Measurements from ENCODE around the gene TSACC. TPM values are rescaled to one million over a fixed set of nuclear protein-coding genes. Genes with fewer than 3 reads are reported as not detected.

TSACC gene
- total RNA-seq, 2 donors from 2014 or later = not detected

GRCh38 chr1:156372876-156373275 is 34.5 kb downstream of the TSACC start:
- peaks cover 19 to 21% of the 10 kb centered on the region in 2 donors for H3K27me3 Mint-ChIP-seq
- no peaks in the 10 kb centered on the region for H3K9me3 Mint-ChIP-seq
- no peak for ATAC-seq

DNA sequence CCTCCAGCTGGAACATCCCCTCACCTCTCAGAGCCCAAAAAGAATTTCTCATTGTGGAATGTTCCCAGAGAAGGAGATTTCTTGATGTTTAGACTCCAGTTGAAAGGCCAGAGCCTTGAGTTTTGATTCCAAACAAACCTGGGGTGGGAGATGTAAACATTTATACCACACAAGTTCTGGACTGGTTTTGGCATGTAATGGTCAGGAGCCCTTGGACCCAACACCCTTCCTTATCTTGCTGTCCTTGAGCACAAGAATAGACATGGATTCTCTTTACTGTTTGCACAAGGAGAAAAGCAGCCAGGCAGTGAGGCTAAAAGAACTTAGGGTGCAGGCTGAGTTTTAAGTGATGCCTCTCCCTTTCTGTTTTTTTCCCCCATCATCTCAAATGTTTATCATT is 35.2 kb downstream of the TSACC start:
- Mint-ChIP-seq H3K27ac (no peak overlapping the region), H3K27me3 (peaks cover 17 to 18% of the 10 kb centered on the region in 2 donors), H3K36me3 (no peaks in the 10 kb centered on the region), H3K4me3 (no peak overlapping the region), H3K9me3 (no peaks in the 10 kb centered on the region), H3K4me1 (ENCODE audit: low read depth in 2 of 2) (peaks cover 0 to 3% of the 10 kb centered on the region in 2 donors)
- DNase-seq (ENCODE audit: low spot score) (no peak), ATAC-seq (no peak)

More at GRCh38 chr1:156372876-156373275, 34.5 kb downstream of the TSACC start:
- no peak overlapping the region for H3K4me3 Mint-ChIP-seq
- H3K36me3 Mint-ChIP-seq = no peaks in the 10 kb centered on the region
- peaks cover 0 to 3% of the 10 kb centered on the region in 2 donors for H3K4me1 Mint-ChIP-seq (ENCODE audit: low read depth in 2 of 2)
- no peak overlapping the region for H3K27ac Mint-ChIP-seq
- no peak for DNase-seq (ENCODE audit: low spot score)

DNA sequence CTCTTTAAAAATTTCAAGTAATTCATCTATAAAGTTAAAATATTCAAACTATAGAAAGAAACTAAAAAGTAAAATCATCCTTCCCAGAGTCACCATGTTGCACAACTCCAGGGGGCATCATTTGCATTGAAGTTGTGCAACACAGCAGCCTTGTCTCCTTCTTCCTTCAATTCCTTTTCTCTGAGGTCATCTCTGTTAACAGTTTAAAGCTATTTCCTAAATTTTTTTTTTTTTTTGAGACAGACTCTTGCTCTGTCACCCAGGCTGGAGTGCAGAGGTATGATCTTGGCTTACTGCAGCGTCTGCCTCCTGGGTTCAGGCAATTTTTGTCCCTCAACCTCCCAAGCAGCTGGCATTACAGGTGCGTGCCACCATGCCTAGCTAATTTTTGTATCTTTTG is 37.8 kb downstream of the TSACC start:
- DNase-seq (ENCODE audit: low spot score) = no peak
- Mint-ChIP-seq H3K4me3 (no peak overlapping the region), H3K9me3 (no peaks in the 10 kb centered on the region), H3K4me1 (ENCODE audit: low read depth in 2 of 2) (no peaks in the 10 kb centered on the region), H3K27ac (no peak overlapping the region), H3K36me3 (no peaks in the 10 kb centered on the region), H3K27me3 (peaks cover 10 to 18% of the 10 kb centered on the region in 2 donors)
- no peak for ATAC-seq

- Mint-ChIP-seq H3K27ac (no peak overlapping the region), H3K36me3 (no peaks in the 10 kb centered on the region), H3K27me3 (peaks cover 7 to 15% of the 10 kb centered on the region in 2 donors), H3K4me1 (ENCODE audit: low read depth in 2 of 2) (no peaks in the 10 kb centered on the region), H3K4me3 (no peak overlapping the region), H3K9me3 (no peaks in the 10 kb centered on the region)
- DNase-seq (ENCODE audit: low spot score) (no peak), ATAC-seq (peak; percentile 25 to 36)
Observed at GRCh38 chr1:156376958-156377919, 38.9 kb downstream of the TSACC start.

- no peaks in the 10 kb centered on the region for H3K9me3 Mint-ChIP-seq
- no peaks in the 10 kb centered on the region for H3K4me1 Mint-ChIP-seq (ENCODE audit: low read depth in 2 of 2)
- peaks cover 3 to 8% of the 10 kb centered on the region in 2 donors for H3K27me3 Mint-ChIP-seq
- no peak for ATAC-seq
- H3K27ac Mint-ChIP-seq = no peak overlapping the region
- no peak overlapping the region for H3K4me3 Mint-ChIP-seq
- H3K36me3 Mint-ChIP-seq = no peaks in the 10 kb centered on the region
- DNase-seq (ENCODE audit: low spot score) = no peak
Observed at GRCh38 chr1:156378557-156378956, 40.2 kb downstream of the TSACC start.

- no peaks in the 10 kb centered on the region for H3K36me3 Mint-ChIP-seq
- peaks cover 0 to under 1% of the 10 kb centered on the region in 2 donors for H3K27me3 Mint-ChIP-seq
- no peak overlapping the region for H3K27ac Mint-ChIP-seq
- H3K4me1 Mint-ChIP-seq (ENCODE audit: low read depth in 2 of 2) = no peaks in the 10 kb centered on the region
- H3K4me3 Mint-ChIP-seq = no peak overlapping the region
- ATAC-seq = no peak
- no peak for DNase-seq (ENCODE audit: low spot score)
- H3K9me3 Mint-ChIP-seq = no peaks in the 10 kb centered on the region
Observed at GRCh38 chr1:156379420-156380165, 41.3 kb downstream of the TSACC start.

GRCh38 chr1:156382561-156382960 is 44.2 kb downstream of the TSACC start:
- Mint-ChIP-seq H3K4me3 (no peak overlapping the region), H3K9me3 (no peaks in the 10 kb centered on the region), H3K27me3 (peaks cover 11 to 17% of the 10 kb centered on the region in 2 donors), H3K36me3 (no peaks in the 10 kb centered on the region), H3K27ac (no peak overlapping the region), H3K4me1 (ENCODE audit: low read depth in 2 of 2) (peaks cover 5 to 6% of the 10 kb centered on the region in 2 donors)
- ATAC-seq (no peak), DNase-seq (ENCODE audit: low spot score) (no peak)

GRCh38 chr1:156383023-156383422 is 44.7 kb downstream of the TSACC start:
- Mint-ChIP-seq H3K27ac (no peak overlapping the region), H3K4me1 (ENCODE audit: low read depth in 2 of 2) (peaks cover 5 to 6% of the 10 kb centered on the region in 2 donors), H3K4me3 (no peak overlapping the region), H3K9me3 (no peaks in the 10 kb centered on the region), H3K27me3 (peaks cover 12 to 17% of the 10 kb centered on the region in 2 donors), H3K36me3 (no peaks in the 10 kb centered on the region)
- peak; percentile 80 for ATAC-seq
- no peak for DNase-seq (ENCODE audit: low spot score)

- Mint-ChIP-seq H3K9me3 (no peaks in the 10 kb centered on the region), H3K27ac (no peak overlapping the region), H3K27me3 (peaks cover 16 to 20% of the 10 kb centered on the region in 2 donors), H3K4me1 (ENCODE audit: low read depth in 2 of 2) (peaks cover 5 to 6% of the 10 kb centered on the region in 2 donors), H3K4me3 (no peak overlapping the region), H3K36me3 (no peaks in the 10 kb centered on the region)
- DNase-seq (ENCODE audit: low spot score) = no peak
- ATAC-seq = no peak
Observed at GRCh38 chr1:156384007-156384406, 45.7 kb downstream of the TSACC start.

DNA sequence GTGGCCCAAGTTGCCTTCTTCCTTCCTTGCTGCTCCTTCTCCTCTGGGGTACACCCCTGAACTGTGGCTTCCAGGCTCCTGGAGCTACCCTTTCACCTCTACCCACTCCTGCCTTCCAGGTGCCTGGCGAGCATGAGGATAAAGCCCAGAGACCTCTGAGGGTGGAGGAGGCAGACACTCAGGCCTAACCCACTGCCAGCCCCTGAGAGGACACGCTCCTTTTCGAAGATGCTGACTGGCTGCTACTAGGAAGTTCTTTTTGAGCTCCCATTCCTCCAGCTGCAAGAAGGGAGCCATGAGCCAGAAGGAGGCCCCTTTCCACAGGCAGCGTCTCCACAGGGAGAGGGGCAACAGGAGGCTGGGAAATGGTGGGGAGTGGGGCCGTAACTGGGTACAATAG is 46.3 kb downstream of the TSACC start:
- peaks cover 5 to 6% of the 10 kb centered on the region in 2 donors for H3K4me1 Mint-ChIP-seq (ENCODE audit: low read depth in 2 of 2)
- H3K27me3 Mint-ChIP-seq = peaks cover 19 to 24% of the 10 kb centered on the region in 2 donors
- DNase-seq (ENCODE audit: low spot score) = no peak
- H3K9me3 Mint-ChIP-seq = no peaks in the 10 kb centered on the region
- no peak overlapping the region for H3K27ac Mint-ChIP-seq
- ATAC-seq = no peak
- H3K4me3 Mint-ChIP-seq = no peak overlapping the region
- H3K36me3 Mint-ChIP-seq = no peaks in the 10 kb centered on the region

- Mint-ChIP-seq H3K27me3 (peaks cover 19 to 27% of the 10 kb centered on the region in 2 donors), H3K9me3 (no peaks in the 10 kb centered on the region), H3K4me1 (ENCODE audit: low read depth in 2 of 2) (peaks cover 5 to 6% of the 10 kb centered on the region in 2 donors), H3K27ac (no peak overlapping the region), H3K36me3 (no peaks in the 10 kb centered on the region), H3K4me3 (no peak overlapping the region)
- ATAC-seq = peak; percentile 70
- peak; percentile 70 for DNase-seq (ENCODE audit: low spot score)
Observed at GRCh38 chr1:156385534-156386031, 47.3 kb downstream of the TSACC start.

DNA sequence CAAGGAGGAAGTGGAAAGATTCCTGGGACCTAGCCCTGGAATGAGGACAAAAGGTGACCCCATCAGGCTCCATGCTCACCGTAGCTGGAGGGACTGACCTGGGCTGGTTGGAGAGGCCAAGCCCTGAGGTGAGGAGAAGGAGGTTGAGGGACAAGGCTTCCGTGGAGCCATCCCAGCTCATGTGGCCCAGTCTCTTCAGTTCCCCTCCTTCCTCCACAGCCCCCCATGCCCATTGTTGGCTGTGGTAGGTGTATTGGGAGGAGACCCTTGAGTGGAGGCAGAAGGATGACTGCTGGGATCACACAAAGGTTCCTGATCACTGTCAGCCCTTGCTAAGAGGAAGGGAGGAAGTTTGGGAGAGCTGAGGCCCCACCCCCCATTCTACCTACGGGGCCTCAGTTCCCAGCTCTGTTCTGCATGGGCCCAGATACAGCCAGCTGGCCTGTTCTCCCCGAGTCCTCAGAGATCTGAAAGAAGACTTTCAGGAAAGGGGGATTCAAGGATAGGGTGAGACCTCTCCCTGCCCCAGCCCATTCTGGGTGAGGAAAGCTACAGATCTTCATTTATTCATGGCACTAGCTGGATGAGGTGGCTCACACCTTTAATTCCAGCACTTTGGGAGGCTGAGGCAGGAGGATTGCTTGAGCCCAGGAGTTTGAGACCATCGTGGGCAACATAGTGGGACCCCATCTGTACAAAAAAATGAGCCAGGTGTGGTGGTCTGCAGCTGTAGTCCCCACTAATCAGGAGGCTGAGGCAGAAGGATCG is 48.0 kb downstream of the TSACC start:
- peaks cover 5 to 6% of the 10 kb centered on the region in 2 donors for H3K4me1 Mint-ChIP-seq (ENCODE audit: low read depth in 2 of 2)
- no peaks in the 10 kb centered on the region for H3K36me3 Mint-ChIP-seq
- DNase-seq (ENCODE audit: low spot score) = no peak
- H3K27ac Mint-ChIP-seq = no peak overlapping the region
- ATAC-seq = no peak
- no peaks in the 10 kb centered on the region for H3K9me3 Mint-ChIP-seq
- no peak overlapping the region for H3K4me3 Mint-ChIP-seq
- H3K27me3 Mint-ChIP-seq = peaks cover 19 to 27% of the 10 kb centered on the region in 2 donors
